GM18507 (cell line): ENCODE results near the gene SLC8A3.

Experiments
- DNase-seq: peaks from one replicate; pipeline ENCODE4 v3.0.0; 2011; ENCODE audit warnings: low read depth; ENCODE audit not compliant: insufficient read length; ENCODE audit errors: extremely low spot score
- FAIRE-seq: peaks from 2 replicates; lab custom pipeline; 2011; peaks lifted over from hg19 to GRCh38; lab: Jason Lieb, UNC

SLC8A3 gene

GRCh38 chr14:70180718-70181117, 8.0 kb downstream of the SLC8A3 start:
- DNase-seq = no peak
- no peak for FAIRE-seq

GRCh38 chr14:70177081-70177800, 11.5 kb downstream of the SLC8A3 start:
- no peak for FAIRE-seq

GRCh38 chr14:70173569-70173968, 15.2 kb downstream of the SLC8A3 start:
- no peak for FAIRE-seq

More at GRCh38 chr14:70177081-70177800, 11.5 kb downstream of the SLC8A3 start:
- no peak for DNase-seq

GRCh38 chr14:70171726-70172125, 17.0 kb downstream of the SLC8A3 start:
- DNase-seq (no peak), FAIRE-seq (no peak)

More at GRCh38 chr14:70173569-70173968, 15.2 kb downstream of the SLC8A3 start:
- DNase-seq = no peak

- DNase-seq (no peak), FAIRE-seq (no peak)
Observed at GRCh38 chr14:70170976-70171375, 17.8 kb downstream of the SLC8A3 start.

- DNase-seq (no peak), FAIRE-seq (no peak)
Observed at GRCh38 chr14:70168406-70168805, 20.3 kb downstream of the SLC8A3 start.

GRCh38 chr14:70166530-70167203, 22.1 kb downstream of the SLC8A3 start:
- FAIRE-seq (no peak), DNase-seq (no peak)

GRCh38 chr14:70162358-70162757, 26.4 kb downstream of the SLC8A3 start:
- DNase-seq (no peak), FAIRE-seq (no peak)

- FAIRE-seq (no peak), DNase-seq (no peak)
Observed at GRCh38 chr14:70156592-70156991, 32.2 kb downstream of the SLC8A3 start.

- FAIRE-seq = no peak
- no peak for DNase-seq
Observed at GRCh38 chr14:70152704-70153103, 36.0 kb downstream of the SLC8A3 start.

GRCh38 chr14:70152081-70152480, 36.7 kb downstream of the SLC8A3 start:
- DNase-seq = no peak
- no peak for FAIRE-seq

- no peak for DNase-seq
- FAIRE-seq = no peak
Observed at GRCh38 chr14:70149596-70150165, 39.1 kb downstream of the SLC8A3 start.

- DNase-seq = no peak
- peak; percentile 60 for FAIRE-seq
Observed at GRCh38 chr14:70148911-70149595, 39.7 kb downstream of the SLC8A3 start.

GRCh38 chr14:70148351-70148750, 40.4 kb downstream of the SLC8A3 start:
- FAIRE-seq (no peak), DNase-seq (no peak)

- DNase-seq (no peak), FAIRE-seq (no peak)
Observed at GRCh38 chr14:70144046-70144445, 44.7 kb downstream of the SLC8A3 start.

- DNase-seq (no peak), FAIRE-seq (no peak)
Observed at GRCh38 chr14:70143306-70143705, 45.4 kb downstream of the SLC8A3 start.

GRCh38 chr14:70140614-70141013, 48.1 kb downstream of the SLC8A3 start:
- FAIRE-seq (peak; percentile 12), DNase-seq (no peak)

- no peak for DNase-seq
Observed at GRCh38 chr14:70139384-70139783, 49.4 kb downstream of the SLC8A3 start.

GRCh38 chr14:70137788-70138187, 51.0 kb downstream of the SLC8A3 start:
- DNase-seq (no peak), FAIRE-seq (no peak)

More at GRCh38 chr14:70139384-70139783, 49.4 kb downstream of the SLC8A3 start:
- FAIRE-seq = peak; percentile 47

- FAIRE-seq (no peak), DNase-seq (no peak)
Observed at GRCh38 chr14:70133461-70133860, 55.3 kb downstream of the SLC8A3 start.
